ENCODE measurements around the gene EDNRB. TPM values are rescaled to one million over a fixed set of nuclear protein-coding genes. Genes with fewer than 3 reads are reported as not detected.
"Not testable (repeated sequence)": the region's sequence is repeated elsewhere in the genome, so short reads cannot be mapped to it uniquely, and the experiment has no call there.

The EDNRB gene
- total RNA-seq, 1 experiment from 2014 or later: 0.22 TPM

DNA sequence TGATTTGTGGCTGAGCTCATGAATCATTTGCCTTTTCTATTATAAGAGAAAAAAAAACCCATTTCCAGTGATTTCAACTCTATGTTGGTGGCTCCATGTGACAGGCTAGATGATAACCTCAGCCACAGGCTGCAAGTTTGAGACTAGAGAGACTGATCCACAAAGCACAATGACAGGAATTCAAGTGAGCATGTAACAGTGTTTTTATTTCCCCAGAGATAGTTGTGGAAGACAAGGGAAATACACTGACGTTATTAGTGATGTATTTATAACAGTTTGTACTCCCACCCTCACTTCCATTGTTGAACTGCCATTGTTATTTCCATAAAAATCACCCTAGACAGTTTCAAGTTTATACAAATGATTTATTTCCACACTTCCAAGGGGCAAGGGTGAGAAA is 27.9 kb upstream of the EDNRB start:
- Histone ChIP-seq H3K9me3 (ENCODE audit: control insufficient read depth in 1 of 2, insufficient read depth in 1 of 2, low read depth in 1 of 2, low read length in 2 of 2) (peaks cover 0 to 5% of the 10 kb centered on the region in 2 experiments; a peak in 1 of 4 replicates), H3K4me1 (ENCODE audit: control insufficient read depth in 1 of 2, insufficient read depth in 2 of 2, low read length in 2 of 2) (no peaks in the 10 kb centered on the region), H3K79me2 (ENCODE audit: insufficient read depth, low read length) (no peaks in the 10 kb centered on the region), H3K4me2 (ENCODE audit: low read length) (no peak overlapping the region), H3K27ac (ENCODE audit: low read depth, low read length) (no peak overlapping the region), H3K36me3 (ENCODE audit: control insufficient read depth in 1 of 2, insufficient read depth in 2 of 2, low read length in 2 of 2) (no peaks in the 10 kb centered on the region), H4K20me1 (ENCODE audit: insufficient read depth) (no peaks in the 10 kb centered on the region), H2AFZ (ENCODE audit: low read depth, low read length, poor library complexity, severe bottlenecking) (no peak overlapping the region), H3K9ac (ENCODE audit: low read length) (no peak overlapping the region), H3K9me2 (ENCODE audit: insufficient read depth) (no peaks in the 10 kb centered on the region), H3K27me3 (ENCODE audit: insufficient read depth, low read length) (no peaks in the 10 kb centered on the region), H3K4me3 (replicated peaks in 1 of 2; ENCODE audit: low read depth in 1 of 2, low read length in 2 of 2) (no peak overlapping the region)
- intact Hi-C loops (cut with micrococcal nuclease): no loop called here
- no peak for ATAC-seq
- BruUV-seq (replicated peaks): no TSS peak
- CTCF ChIA-PET: no interaction called here
- no peak for DNase-seq (ENCODE audit: low read depth, low spot score)
- RAD21 ChIA-PET (ENCODE audit: low non-redundant PET in 1 of 2, low total read pairs in 2 of 2, uncharacterized antibody in 2 of 2, unreplicated experiment in 2 of 2): interaction anchor here in 1 of 2 experiments (0.6 kb wide), 1 partner anchor 1031 kb away, joined by 3 read pairs; no protein-coding TSS in a partner anchor
- POLR2A ChIA-PET: no interaction called here
- no peak for TF ChIP-seq SIN3A (IDR thresholded peaks at IDR 0.05; ENCODE audit: low read depth)
- TF ChIP-seq, protein P1, sequence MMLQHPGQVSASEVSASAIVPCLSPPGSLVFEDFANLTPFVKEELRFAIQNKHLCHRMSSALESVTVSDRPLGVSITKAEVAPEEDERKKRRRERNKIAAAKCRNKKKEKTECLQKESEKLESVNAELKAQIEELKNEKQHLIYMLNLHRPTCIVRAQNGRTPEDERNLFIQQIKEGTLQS (IDR thresholded peaks at IDR 0.05): no peak
- TF ChIP-seq EGR1 (IDR thresholded peaks at IDR 0.05; ENCODE audit: low read depth): no peak
- no peak for TF ChIP-seq FOSL1 (IDR thresholded peaks at IDR 0.05; ENCODE audit: low read depth)
- no peak for TF ChIP-seq SRF (IDR thresholded peaks at IDR 0.05; ENCODE audit: low read depth)
- no peak for TF ChIP-seq RAD21 (IDR thresholded peaks at IDR 0.05; ENCODE audit: low read depth)
- no peak for TF ChIP-seq JUND (IDR thresholded peaks at IDR 0.05)
- TF ChIP-seq CEBPB (IDR thresholded peaks at IDR 0.05; ENCODE audit: low read depth): no peak
- TF ChIP-seq REST (IDR thresholded peaks at IDR 0.05; ENCODE audit: low read depth): no peak
- TF ChIP-seq SP1 (IDR thresholded peaks at IDR 0.05; ENCODE audit: low read depth): no peak
- no peak for TF ChIP-seq YY1 (IDR thresholded peaks at IDR 0.05; ENCODE audit: extremely low read depth, insufficient replicate concordance, low read depth, low read length)
- no peak for TF ChIP-seq ZFX (IDR thresholded peaks at IDR 0.05)
- no peak for TF ChIP-seq ELF1 (IDR thresholded peaks at IDR 0.05; ENCODE audit: borderline replicate concordance, low read depth)
- TF ChIP-seq ZNF274 (IDR thresholded peaks at IDR 0.05; ENCODE audit: low read depth, low read length): no peak
- TF ChIP-seq CBX3 (IDR thresholded peaks at IDR 0.05; ENCODE audit: low read depth): no peak
- TF ChIP-seq EZH2phosphoT487 (IDR thresholded peaks at IDR 0.05; ENCODE audit: borderline replicate concordance): no peak

DNA sequence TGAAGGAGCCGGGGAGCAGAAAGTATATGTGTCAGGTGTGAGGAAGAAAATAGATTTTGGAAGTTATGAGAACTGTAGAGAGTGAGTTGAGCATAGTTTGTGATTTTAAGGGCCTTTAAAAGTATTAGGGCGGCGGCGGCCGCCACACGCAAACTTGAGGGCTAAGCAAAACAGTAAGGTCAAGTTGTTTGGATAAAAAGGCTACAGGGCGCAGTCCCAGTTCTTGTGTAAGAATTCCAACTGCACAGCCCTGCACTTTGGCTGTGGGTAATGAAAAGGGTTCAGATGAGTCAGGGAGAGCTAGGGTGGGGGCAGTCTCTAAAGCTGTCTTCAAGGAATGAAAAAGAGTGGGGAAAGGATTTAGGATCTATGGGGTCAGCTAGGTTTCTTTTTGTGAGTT is 16.4 kb upstream of the EDNRB start:
- H3K27ac ChIP-seq (ENCODE audit: low read depth, low read length); H3K36me3 ChIP-seq (ENCODE audit: control insufficient read depth in 1 of 2, insufficient read depth in 2 of 2, low read length in 2 of 2); H2AFZ ChIP-seq (ENCODE audit: low read depth, low read length, poor library complexity, severe bottlenecking); H3K9me3 ChIP-seq (ENCODE audit: control insufficient read depth in 1 of 2, insufficient read depth in 1 of 2, low read depth in 1 of 2, low read length in 2 of 2); H4K20me1 ChIP-seq (ENCODE audit: insufficient read depth); H3K9me2 ChIP-seq (ENCODE audit: insufficient read depth); H3K4me2 ChIP-seq (ENCODE audit: low read length); H3K4me3 ChIP-seq (replicated peaks in 1 of 2; ENCODE audit: low read depth in 1 of 2, low read length in 2 of 2); H3K79me2 ChIP-seq (ENCODE audit: insufficient read depth, low read length); intact Hi-C loops (cut with micrococcal nuclease); DNase-seq (ENCODE audit: low read depth, low spot score); H3K4me1 ChIP-seq (ENCODE audit: control insufficient read depth in 1 of 2, insufficient read depth in 2 of 2, low read length in 2 of 2); H3K9ac ChIP-seq (ENCODE audit: low read length); ATAC-seq; BruUV-seq (replicated peaks); POLR2A ChIA-PET; H3K27me3 ChIP-seq (ENCODE audit: insufficient read depth, low read length); CTCF ChIA-PET; RAD21 ChIA-PET (ENCODE audit: low non-redundant PET in 1 of 2, low total read pairs in 2 of 2, uncharacterized antibody in 2 of 2, unreplicated experiment in 2 of 2): not testable (repeated sequence)

Measured in HCT116 (cell line).